Upper lobe of left lung (tissue), 6 donors: Measurements from ENCODE around the gene DMRTC2. TPM values are rescaled to one million over a fixed set of nuclear protein-coding genes. Genes with fewer than 3 reads are reported as not detected.
A peak's percentile ranks its signal among the peaks of the same experiment; 100 is the strongest.

Experiments used
- ATAC-seq, 2 donors: fragments of 200-7000 bp; cut with Tn5 transposase; one replicate each; pipeline ENCODE4 v1.9.1; 2022; ENCODE audit warnings: mild to moderate bottlenecking in 2 of 2, moderate library complexity in 2 of 2; ENCODE audit not compliant: low FRiP score in 2 of 2
- DNase-seq, 2 donors: peaks; one replicate each; pipeline ENCODE4 v3.0.0-alpha.2; 2019 to 2020
- H3K27ac ChIP-seq, 4 donors: fragments of 200-600 bp; sonication (generic); one replicate each; pipeline ENCODE4 v1.5.1; 2016 to 2019
- H3K27me3 ChIP-seq, 4 donors: fragments of 200-600 bp; sonication (generic); one replicate each; pipeline ENCODE4 v1.5.1; 2017 to 2019
- H3K36me3 ChIP-seq, 4 donors: fragments of 200-600 bp; sonication (generic); one replicate each; pipeline ENCODE4 v1.5.1; 2016 to 2019
- H3K4me1 ChIP-seq, 4 donors: fragments of 200-600 bp; sonication (generic); one replicate each; pipeline ENCODE4 v1.5.1; 2018 to 2019
- H3K4me3 ChIP-seq, 4 donors: fragments of 200-600 bp; sonication (generic); one replicate each; pipeline ENCODE4 v1.5.1; 2017 to 2019; ENCODE audit warnings: mild to moderate bottlenecking in 2 of 4, moderate library complexity in 1 of 4
- H3K9me3 ChIP-seq, 4 donors: fragments of 200-600 bp; sonication (generic); one replicate each; pipeline ENCODE4 v1.5.1; 2018 to 2019
- EP300 ChIP-seq, 4 donors: sonication (generic); formaldehyde crosslinking; IDR thresholded peaks; one replicate each; pipeline ENCODE4 v1.5.1; 2017; ENCODE audit warnings: antibody characterized with exemption in 4 of 4, control low read depth in 2 of 4
- POLR2A ChIP-seq, 4 donors: fragments of 450-650 bp; IDR thresholded peaks; one replicate each; pipeline ENCODE4 v1.5.1; 2016 to 2017; ENCODE audit warnings: antibody characterized with exemption in 4 of 4, mild to moderate bottlenecking in 2 of 4
- POLR2AphosphoS5 ChIP-seq, 2 donors: sonication (generic); formaldehyde crosslinking; IDR thresholded peaks; one replicate each; pipeline ENCODE4 v1.5.1; 2017; ENCODE audit warnings: antibody characterized with exemption in 2 of 2
- WGBS, 2 donors: methylation state at CpG; one replicate each; pipeline ENCODE4 v1.1.5; 2017 to 2018; 5-methylcytosine and 5-hydroxymethylcytosine counted together
- total RNA-seq, 6 donors: library from RNA; depleted of rRNA in 4 of 6; stranded (reverse); fragments of >200 nt in 4 of 6; gene quantifications; one replicate each; pipeline versions ENCODE4 v1.1.0 to v1.2.1, GENCODE V29; 2016 to 2021
- TF ChIP-seq, protein P1 (sequence below), 6 experiments: fragments of 450-650 bp in 4 of 6; fragments of 200-600 bp in 2 of 6; sonication (generic) in 2 of 6; IDR thresholded peaks; one replicate each; pipeline ENCODE4 v1.5.1; 2016 to 2019; ENCODE audit warnings: antibody characterized with exemption in 6 of 6
- donor health status: DM: no; HTN: no; CAD: no; lungs with moderate emphysema.
- donor health status: DM: no; HTN: yes; CAD: no; lungs with severe emphysema.

The DMRTC2 gene
- total RNA-seq, 6 donors from 2014 or later, result not detected

DNA sequence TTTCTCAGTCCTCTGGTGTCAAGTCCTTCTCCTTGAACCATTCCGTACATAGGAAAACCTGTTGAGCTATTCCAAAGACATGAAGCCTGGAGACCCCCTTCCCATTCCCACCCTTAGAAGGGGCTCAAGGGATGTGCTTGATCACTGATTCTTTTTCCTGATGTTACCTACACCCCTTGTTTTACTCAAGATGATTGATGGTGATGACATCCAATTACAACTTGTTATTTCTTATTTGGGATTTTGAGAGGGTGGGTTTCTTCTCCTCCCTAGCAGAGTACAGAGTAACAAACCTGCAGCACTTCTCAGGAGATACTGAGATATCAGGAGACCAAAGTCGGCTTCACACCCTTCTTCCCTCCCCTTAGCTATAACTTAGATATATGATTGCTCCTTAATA, 8.5 kb downstream of the DMRTC2 start:
- no peak for TF ChIP-seq POLR2AphosphoS5 (IDR thresholded peaks at IDR 0.05)
- TF ChIP-seq, protein P1, sequence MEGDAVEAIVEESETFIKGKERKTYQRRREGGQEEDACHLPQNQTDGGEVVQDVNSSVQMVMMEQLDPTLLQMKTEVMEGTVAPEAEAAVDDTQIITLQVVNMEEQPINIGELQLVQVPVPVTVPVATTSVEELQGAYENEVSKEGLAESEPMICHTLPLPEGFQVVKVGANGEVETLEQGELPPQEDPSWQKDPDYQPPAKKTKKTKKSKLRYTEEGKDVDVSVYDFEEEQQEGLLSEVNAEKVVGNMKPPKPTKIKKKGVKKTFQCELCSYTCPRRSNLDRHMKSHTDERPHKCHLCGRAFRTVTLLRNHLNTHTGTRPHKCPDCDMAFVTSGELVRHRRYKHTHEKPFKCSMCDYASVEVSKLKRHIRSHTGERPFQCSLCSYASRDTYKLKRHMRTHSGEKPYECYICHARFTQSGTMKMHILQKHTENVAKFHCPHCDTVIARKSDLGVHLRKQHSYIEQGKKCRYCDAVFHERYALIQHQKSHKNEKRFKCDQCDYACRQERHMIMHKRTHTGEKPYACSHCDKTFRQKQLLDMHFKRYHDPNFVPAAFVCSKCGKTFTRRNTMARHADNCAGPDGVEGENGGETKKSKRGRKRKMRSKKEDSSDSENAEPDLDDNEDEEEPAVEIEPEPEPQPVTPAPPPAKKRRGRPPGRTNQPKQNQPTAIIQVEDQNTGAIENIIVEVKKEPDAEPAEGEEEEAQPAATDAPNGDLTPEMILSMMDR (IDR thresholded peaks at IDR 0.05), result no peak
- no peak for TF ChIP-seq POLR2A (IDR thresholded peaks at IDR 0.05)
- no peak for TF ChIP-seq EP300 (IDR thresholded peaks at IDR 0.05)
- DNase-seq, result no peak
- no peak overlapping the region for H3K27ac ChIP-seq
- H3K36me3 ChIP-seq, result no peaks in the 10 kb centered on the region
- no peak for ATAC-seq
- H3K9me3 ChIP-seq, result no peaks in the 10 kb centered on the region
- WGBS, 2 donors, result 43 to 63% methylated on average over 2 of the region's 2 CpGs
- H3K4me3 ChIP-seq, result no peak overlapping the region
- no peaks in the 10 kb centered on the region for H3K4me1 ChIP-seq
- H3K27me3 ChIP-seq, result no peaks in the 10 kb centered on the region

DNA sequence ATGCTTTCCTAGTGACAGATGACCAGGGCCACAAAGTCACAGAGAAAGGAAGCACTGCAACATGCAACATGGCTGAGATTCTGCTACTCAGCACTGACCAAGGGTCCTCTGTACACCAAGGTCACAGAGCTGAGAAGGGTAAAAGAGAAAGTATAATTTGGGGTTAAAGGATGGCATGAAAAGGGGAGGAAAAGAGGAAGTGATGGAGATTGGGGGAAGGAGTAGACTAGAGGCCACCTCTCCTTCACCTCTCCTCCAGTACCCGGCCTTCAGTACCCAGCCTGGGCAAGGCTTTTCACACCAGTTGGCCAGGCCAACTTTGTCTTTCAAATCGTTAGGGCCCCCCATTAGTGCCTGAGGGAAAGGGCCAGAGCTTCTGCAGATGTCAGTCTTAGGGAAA, 8.9 kb downstream of the DMRTC2 start:
- Histone ChIP-seq H3K4me1 (no peaks in the 10 kb centered on the region), H3K27me3 (no peaks in the 10 kb centered on the region), H3K9me3 (no peaks in the 10 kb centered on the region), H3K4me3 (no peak overlapping the region), H3K36me3 (no peaks in the 10 kb centered on the region), H3K27ac (no peak overlapping the region)
- 42 to 43% methylated on average over 2 of the region's 2 CpGs for WGBS, 2 donors
- ATAC-seq, result no peak
- no peak for DNase-seq
- TF ChIP-seq POLR2AphosphoS5 (IDR thresholded peaks at IDR 0.05) (no peak), EP300 (IDR thresholded peaks at IDR 0.05) (no peak), POLR2A (IDR thresholded peaks at IDR 0.05) (no peak)
- TF ChIP-seq, protein P1 (IDR thresholded peaks at IDR 0.05), result no peak

DNA sequence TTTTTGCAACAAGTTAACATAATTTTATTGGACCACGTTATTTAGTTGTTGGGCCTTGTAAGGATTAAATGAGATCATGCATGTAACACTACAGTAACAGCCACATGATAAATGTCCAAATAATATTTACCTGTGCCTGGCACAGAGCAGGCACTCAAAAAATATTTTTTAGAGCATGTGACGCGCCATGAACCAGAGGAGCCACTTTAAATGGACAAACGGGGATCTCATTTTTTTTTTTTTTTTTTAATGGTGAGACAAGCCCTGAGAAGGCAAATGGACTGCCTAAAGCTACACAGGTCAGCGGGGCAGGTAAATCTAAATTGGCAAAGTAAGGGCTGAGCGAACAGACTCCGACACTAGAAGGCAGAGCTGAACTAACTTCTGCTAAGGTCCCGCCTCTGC, 14.4 kb downstream of the DMRTC2 start:
- DNase-seq (no peak), ATAC-seq (no peak)
- no peaks in the 10 kb centered on the region for H3K9me3 ChIP-seq
- 4% methylated on average over 8 of the region's 8 CpGs for WGBS, 2 donors
- H3K27me3 ChIP-seq, result no peaks in the 10 kb centered on the region
- H3K4me1 ChIP-seq, result peaks cover 31 to 39% (median 34%) of the 10 kb centered on the region in 4 donors
- TF ChIP-seq POLR2AphosphoS5 (IDR thresholded peaks at IDR 0.05) (no peak), POLR2A (IDR thresholded peaks at IDR 0.05) (no peak), EP300 (IDR thresholded peaks at IDR 0.05) (no peak)
- TF ChIP-seq, protein P1 (IDR thresholded peaks at IDR 0.05), result no peak
- H3K4me3 ChIP-seq, result peak overlapping the region in 3 of 4 donors; percentile 77 to 97 (median 83)
- peaks cover 4 to 32% (median 24%) of the 10 kb centered on the region in 4 donors for H3K36me3 ChIP-seq
- H3K27ac ChIP-seq, result peak overlapping the region; percentile 89 to 98 (median 92)

DNA sequence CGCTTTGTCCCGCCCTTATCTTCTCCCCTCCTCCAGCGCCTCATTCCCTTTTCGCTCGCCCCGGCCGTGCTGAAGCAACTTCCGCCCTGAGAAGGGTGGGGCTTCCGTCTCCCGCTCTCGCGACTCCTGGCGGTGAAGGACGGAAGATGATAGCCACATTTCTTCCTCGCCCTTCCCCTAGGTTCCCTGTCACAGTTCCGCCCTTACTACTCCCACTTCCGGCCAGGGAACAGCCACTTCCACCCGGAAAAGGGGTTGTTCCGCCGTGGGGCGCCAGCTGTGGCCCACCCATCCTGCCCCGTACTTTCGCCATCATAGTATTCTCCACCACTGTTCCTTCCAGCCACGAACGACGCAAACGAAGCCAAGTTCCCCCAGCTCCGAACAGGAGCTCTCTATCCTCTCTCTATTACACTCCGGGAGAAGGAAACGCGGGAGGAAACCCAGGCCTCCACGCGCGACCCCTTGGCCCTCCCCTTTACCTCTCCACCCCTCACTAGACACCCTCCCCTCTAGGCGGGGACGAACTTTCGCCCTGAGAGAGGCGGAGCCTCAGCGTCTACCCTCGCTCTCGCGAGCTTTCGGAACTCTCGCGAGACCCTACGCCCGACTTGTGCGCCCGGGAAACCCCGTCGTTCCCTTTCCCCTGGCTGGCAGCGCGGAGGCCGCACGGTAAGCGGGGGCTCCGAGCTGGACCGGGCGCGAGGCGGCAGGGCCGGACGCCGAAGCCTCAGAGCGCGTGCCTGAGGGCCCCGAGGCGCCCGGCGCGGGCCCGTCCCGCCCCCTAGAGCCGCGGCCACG, 15.0 kb downstream of the DMRTC2 start, which contains the start of gene RPS19:
Gene RPS19 (plus strand): TSS at position 638 of the 801 bp plus-strand sequence. CDS start 520 bp downstream, outside the sequence.
- Histone ChIP-seq H3K4me3 (peak within 1 kb of the TSS; percentile 77 to 97 (median 81)), H3K4me1 (peaks cover 31 to 43% (median 34%) of the 10 kb centered on the region in 4 donors), H3K9me3 (no peaks in the 10 kb centered on the region), H3K36me3 (peaks cover 10 to 38% (median 30%) of the 10 kb centered on the region in 4 donors), H3K27me3 (no peaks in the 10 kb centered on the region), H3K27ac (peak within 1 kb of the TSS; percentile 89 to 98 (median 92))
- DNase-seq, result peak; percentile 96 to 97
- WGBS, 2 donors, result 0 to 1% methylated on average over 37 to 61 of the region's 76 CpGs
- ATAC-seq, result peak; percentile 97
- TF ChIP-seq EP300 (IDR thresholded peaks at IDR 0.05), result peak in 1 of 4 donors; percentile 50
- TF ChIP-seq, protein P1 (IDR thresholded peaks at IDR 0.05), result peak; percentile 59 to 97 (median 94)
- TF ChIP-seq POLR2A (IDR thresholded peaks at IDR 0.05), result peak in 3 of 4 donors; percentile 37 to 92 (median 87)
- peak; percentile 87 to 88 for TF ChIP-seq POLR2AphosphoS5 (IDR thresholded peaks at IDR 0.05)
